HG03103 (cell line): ENCODE data around the gene SLC7A10.
"Not testable (repeated sequence)": the region's sequence is repeated elsewhere in the genome, so short reads cannot be mapped to it uniquely, and the experiment has no call there.

Experiments
- ATAC-seq: cut with Tn5 transposase; IDR thresholded peaks from one replicate; pipeline ENCODE4 v1.9.1; 2021; ENCODE audit warnings: low read depth; ENCODE audit not compliant: unreplicated experiment

Gene SLC7A10

GRCh38 chr19:33204136-33204973 lies 21.3 kb downstream of the SLC7A10 start:
- ATAC-seq: no peak

DNA sequence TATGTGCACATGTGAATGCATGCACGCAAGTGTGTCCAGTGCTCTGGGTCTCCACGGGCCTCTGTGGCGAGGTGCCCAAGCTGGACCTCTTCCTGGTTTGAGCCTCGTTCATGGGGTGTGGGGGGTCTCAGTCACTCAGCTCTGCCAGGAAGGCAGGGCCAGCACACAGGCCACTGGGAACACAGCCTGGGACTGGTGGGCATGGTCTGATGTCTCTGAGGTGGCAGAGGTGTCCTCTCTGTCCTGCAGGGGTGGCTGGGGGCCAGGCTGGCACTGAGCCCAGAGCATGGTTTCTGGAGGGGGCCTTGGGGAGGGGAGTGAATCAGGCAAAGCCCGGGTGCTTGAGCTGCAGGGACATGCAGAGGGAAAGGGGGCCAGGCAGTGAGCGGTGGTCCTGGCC lies 22.1 kb downstream of the SLC7A10 start:
- no peak for ATAC-seq

GRCh38 chr19:33202546-33203507 lies 22.8 kb downstream of the SLC7A10 start:
- ATAC-seq: no peak

- ATAC-seq: no peak
These were observed 23.6 kb downstream of the SLC7A10 start for GRCh38 chr19:33201886-33202545.

GRCh38 chr19:33201473-33201872 lies 24.2 kb downstream of the SLC7A10 start:
- ATAC-seq: no peak

DNA sequence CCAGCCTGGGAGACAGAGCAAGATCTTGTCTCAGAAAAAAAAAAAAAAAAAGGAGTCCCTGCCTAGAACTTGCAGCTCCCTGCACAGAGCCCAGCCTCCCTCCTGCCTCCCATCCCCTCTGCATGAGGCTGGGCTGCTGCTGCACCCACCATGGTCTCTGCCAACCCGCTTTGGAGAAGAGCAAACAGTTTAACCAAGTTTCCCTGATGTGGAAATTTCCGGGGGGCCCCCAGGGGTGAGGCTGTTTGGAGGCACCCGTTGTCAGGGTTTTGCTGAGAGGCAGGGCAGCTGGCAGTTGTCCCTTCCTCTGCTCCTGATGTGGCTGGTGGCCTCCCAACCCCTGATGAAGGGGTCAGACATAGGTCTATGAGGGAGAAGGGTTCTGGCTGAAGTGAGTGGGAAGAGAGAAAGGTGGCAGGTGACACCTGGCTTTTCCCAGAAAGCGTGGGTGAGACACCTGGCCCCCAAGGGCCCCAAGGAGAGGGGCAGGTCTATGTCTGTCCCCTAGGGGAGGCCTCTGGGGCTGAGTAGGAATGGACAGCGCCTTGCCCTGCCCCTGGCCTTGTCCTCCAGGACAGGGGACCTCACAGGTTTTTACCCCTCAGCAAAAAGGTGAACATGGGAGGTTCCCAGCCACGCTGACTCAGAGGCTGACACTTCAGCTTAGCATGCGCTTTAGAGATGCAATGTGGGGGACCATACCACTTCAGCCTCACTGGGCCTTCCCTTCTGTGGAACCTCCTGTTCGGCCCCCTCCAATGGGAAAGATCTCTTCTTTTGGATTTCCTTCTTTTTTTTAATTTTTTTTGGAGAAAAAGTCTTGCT lies 26.0 kb downstream of the SLC7A10 start:
- ATAC-seq: no peak

GRCh38 chr19:33198169-33198568 lies 27.5 kb downstream of the SLC7A10 start:
- ATAC-seq: no peak

- ATAC-seq: no peak
These were observed 28.1 kb downstream of the SLC7A10 start for GRCh38 chr19:33197591-33198000.

- ATAC-seq: no peak
These were observed 29.0 kb downstream of the SLC7A10 start for GRCh38 chr19:33196446-33197193.

- no peak for ATAC-seq
These were observed 29.9 kb downstream of the SLC7A10 start for GRCh38 chr19:33195645-33196347.

GRCh38 chr19:33194886-33195644 lies 30.6 kb downstream of the SLC7A10 start:
- no peak for ATAC-seq

DNA sequence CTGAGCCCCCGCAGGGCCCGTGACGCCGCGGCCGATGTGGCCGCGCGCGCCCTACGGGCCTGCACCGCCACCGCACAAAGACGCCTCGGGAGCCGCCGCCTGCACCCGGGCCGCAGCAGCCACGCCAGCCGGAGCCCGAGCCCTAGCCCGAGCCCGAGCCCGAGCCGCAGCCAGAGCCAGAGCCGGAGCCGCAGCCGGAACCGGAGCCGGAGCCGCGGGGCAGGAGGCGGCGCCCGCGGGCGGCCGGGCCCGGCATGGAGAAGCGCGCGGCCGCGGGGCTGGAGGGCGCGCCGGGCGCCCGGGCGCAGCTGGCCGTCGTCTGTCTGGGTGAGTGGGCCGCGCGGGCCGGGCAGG lies 31.1 kb downstream of the SLC7A10 start:
- no peak for ATAC-seq

DNA sequence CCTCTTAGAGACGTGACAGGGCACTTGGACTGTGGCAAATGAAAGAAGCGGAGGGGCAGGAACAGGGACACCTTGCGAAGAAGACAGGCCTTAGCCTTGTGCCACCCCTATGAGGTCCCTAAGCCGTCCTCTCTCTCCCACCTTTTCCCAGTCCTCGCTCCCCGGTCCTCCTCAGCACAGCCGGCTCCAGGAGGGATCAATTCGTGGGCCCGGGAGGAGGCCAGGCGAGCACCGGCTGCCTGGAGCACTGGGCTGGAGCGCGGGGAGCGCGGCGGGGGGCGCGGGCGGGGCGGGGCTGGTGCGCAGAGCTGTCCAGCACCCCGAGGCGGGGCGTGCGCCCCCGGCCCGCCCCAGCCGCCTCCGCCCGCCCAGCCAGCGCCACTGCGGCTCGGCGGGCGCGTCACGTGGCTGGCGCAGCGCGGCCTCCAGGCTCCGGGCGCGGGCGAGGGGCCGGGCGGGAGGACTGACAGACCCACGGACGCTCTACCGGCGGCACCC lies 31.7 kb downstream of the SLC7A10 start, which contains the start of gene LRP3:
Gene LRP3 (plus strand): TSS at position 466 of the 498 bp plus-strand sequence. CDS start 456 bp downstream, outside the sequence.
- no peak for ATAC-seq

- no peak for ATAC-seq
These were observed 32.3 kb downstream of the SLC7A10 start for GRCh38 chr19:33193269-33193864.

DNA sequence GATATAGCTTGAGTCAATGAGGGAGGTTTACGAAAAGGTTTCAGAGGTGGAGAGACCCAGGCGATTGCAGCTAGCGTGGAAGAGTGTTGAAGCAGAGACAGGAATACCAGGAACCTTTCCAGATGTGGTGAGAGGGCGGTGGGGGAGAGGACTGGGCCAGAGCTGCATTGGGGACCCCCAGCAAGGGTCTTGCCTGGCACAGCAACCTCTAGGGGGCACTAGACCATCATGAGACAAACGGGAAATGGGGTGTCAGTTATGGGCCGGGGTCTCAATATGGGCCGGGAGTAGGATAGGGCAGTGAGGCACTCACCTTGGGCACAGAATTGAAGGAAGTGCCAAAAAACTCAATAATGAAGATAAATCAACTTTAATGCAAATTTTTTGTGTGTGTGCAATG lies 33.6 kb downstream of the SLC7A10 start:
- ATAC-seq: no peak

DNA sequence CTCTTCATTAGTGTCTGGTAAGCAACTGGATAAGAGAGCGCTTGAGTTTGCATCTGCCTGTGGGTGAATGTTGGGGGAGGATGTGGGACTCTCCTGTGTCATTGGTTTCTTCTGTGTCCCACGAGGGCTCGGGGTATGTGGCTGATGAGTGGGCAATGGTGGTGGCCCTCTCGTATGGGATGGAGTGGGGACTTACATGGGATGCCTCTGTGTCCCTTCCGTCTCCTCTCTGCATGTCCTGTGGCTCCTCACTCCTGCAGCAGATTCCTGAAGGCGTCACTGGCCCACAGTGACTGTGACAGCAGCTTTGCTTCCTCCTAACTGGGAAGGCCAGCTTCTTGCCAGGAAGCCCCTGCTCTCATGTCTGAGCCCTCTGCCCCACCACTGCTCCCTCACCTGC lies 34.1 kb downstream of the SLC7A10 start:
- no peak for ATAC-seq

- ATAC-seq: not testable (repeated sequence)
These were observed 34.6 kb downstream of the SLC7A10 start for GRCh38 chr19:33191092-33191491.
